BLaER1 treated with 17β-estradiol and CSF1 and Interleukin-3, amounts not matched to agents 10 nM and 100 nM (cell line): ENCODE measurements around the gene RPE65.
A peak's percentile ranks its signal among the peaks of the same experiment; 100 is the strongest.
"Not testable (repeated sequence)": the region's sequence is repeated elsewhere in the genome, so short reads cannot be mapped to it uniquely, and the experiment has no call there.

Experiments used
- H3K27ac ChIP-seq, 11 experiments: shearing (Covaris generic); formaldehyde crosslinking; 2 replicates each; pipeline ENCODE4 v1.8.1; 2022
- H3K27me3 ChIP-seq, 11 experiments: shearing (Covaris generic); formaldehyde crosslinking; 2 replicates each; pipeline ENCODE4 v1.8.1; 2022
- H3K36me3 ChIP-seq, 11 experiments: shearing (Covaris generic); formaldehyde crosslinking; 2 replicates each; pipeline ENCODE4 v1.8.1; 2022
- H3K4me1 ChIP-seq, 10 experiments: shearing (Covaris generic); formaldehyde crosslinking; 2 replicates each; pipeline ENCODE4 v1.8.1; 2022
- H3K4me2 ChIP-seq, 11 experiments: shearing (Covaris generic); formaldehyde crosslinking; 2 replicates each; pipeline ENCODE4 v1.8.1; 2022
- H3K4me3 ChIP-seq, 10 experiments: shearing (Covaris generic); formaldehyde crosslinking; 2 replicates each; pipeline ENCODE4 v1.8.1; 2022
- H3K9ac ChIP-seq, 11 experiments: shearing (Covaris generic); formaldehyde crosslinking; 2 replicates each; pipeline ENCODE4 v1.8.1; 2022
- H3K9me3 ChIP-seq, 11 experiments: shearing (Covaris generic); formaldehyde crosslinking; replicated peaks in 1 of 11; 2 replicates each; pipeline ENCODE4 v1.8.1; 2022
- H4K20me1 ChIP-seq, 11 experiments: shearing (Covaris generic); formaldehyde crosslinking; 2 replicates each; pipeline ENCODE4 v1.8.1; 2022
- Cebpa-rat ChIP-seq, 11 experiments: shearing (Covaris generic); IDR thresholded peaks; 2 replicates each; pipeline ENCODE4 v1.8.1; 2022

RPE65 gene

GRCh38 chr1:68485431-68486022 is 35.8 kb upstream of the RPE65 start:
- Histone ChIP-seq H3K4me3 (no peak overlapping the region), H3K36me3 (peaks cover 7 to 96% (median 76%) of the 10 kb centered on the region in 11 experiments; a peak in 20 of 22 replicates), H3K4me1 (no peaks in the 10 kb centered on the region), H3K27ac (no peak overlapping the region), H3K9ac (no peak overlapping the region), H3K9me3 (peaks cover 0 to 5% (median 0%) of the 10 kb centered on the region in 11 experiments; a peak in 5 of 22 replicates), H3K27me3 (no peaks in the 10 kb centered on the region), H3K4me2 (no peak overlapping the region), H4K20me1 (no peaks in the 10 kb centered on the region; a peak in 2 of 22 replicates)
- no peak for TF ChIP-seq Cebpa-rat (IDR thresholded peaks at IDR 0.05)

- Histone ChIP-seq H3K4me2 (no peak overlapping the region), H3K4me3 (no peak overlapping the region), H3K27me3 (no peaks in the 10 kb centered on the region), H3K27ac (no peak overlapping the region), H3K9ac (no peak overlapping the region), H3K4me1 (no peaks in the 10 kb centered on the region), H4K20me1 (no peaks in the 10 kb centered on the region; a peak in 2 of 22 replicates), H3K36me3 (peaks cover 7 to 96% (median 77%) of the 10 kb centered on the region in 11 experiments; a peak in 20 of 22 replicates), H3K9me3 (no peaks in the 10 kb centered on the region)
- TF ChIP-seq Cebpa-rat (IDR thresholded peaks at IDR 0.05), result no peak
Observed at GRCh38 chr1:68484618-68485017, 34.9 kb upstream of the RPE65 start.

GRCh38 chr1:68481041-68481440 is 31.3 kb upstream of the RPE65 start:
- Histone ChIP-seq H3K4me1 (no peaks in the 10 kb centered on the region), H3K27me3 (no peaks in the 10 kb centered on the region), H3K9ac (no peak overlapping the region), H3K4me3 (no peak overlapping the region), H3K36me3 (peaks cover 10 to 97% (median 84%) of the 10 kb centered on the region in 11 experiments; a peak in 21 of 22 replicates), H3K27ac (no peak overlapping the region), H3K4me2 (no peak overlapping the region), H4K20me1 (no peaks in the 10 kb centered on the region; a peak in 2 of 22 replicates), H3K9me3 (no peaks in the 10 kb centered on the region)
- TF ChIP-seq Cebpa-rat (IDR thresholded peaks at IDR 0.05), result no peak

- Histone ChIP-seq H4K20me1 (no peaks in the 10 kb centered on the region), H3K27me3 (no peaks in the 10 kb centered on the region), H3K27ac (no peak overlapping the region), H3K4me2 (no peak overlapping the region), H3K4me3 (no peak overlapping the region), H3K4me1 (no peaks in the 10 kb centered on the region), H3K9ac (no peak overlapping the region), H3K9me3 (no peaks in the 10 kb centered on the region), H3K36me3 (peaks cover 10 to 98% (median 84%) of the 10 kb centered on the region in 11 experiments; a peak in 21 of 22 replicates)
- TF ChIP-seq Cebpa-rat (IDR thresholded peaks at IDR 0.05), result no peak
Observed at GRCh38 chr1:68479501-68479900, 29.7 kb upstream of the RPE65 start.

- Histone ChIP-seq H3K9ac (no peak overlapping the region), H4K20me1 (no peaks in the 10 kb centered on the region), H3K27ac (no peak overlapping the region), H3K27me3 (no peaks in the 10 kb centered on the region), H3K4me1 (no peaks in the 10 kb centered on the region), H3K9me3 (no peaks in the 10 kb centered on the region), H3K4me2 (no peak overlapping the region), H3K4me3 (no peak overlapping the region), H3K36me3 (peaks cover 10 to 98% (median 84%) of the 10 kb centered on the region in 11 experiments; a peak in 21 of 22 replicates)
- no peak for TF ChIP-seq Cebpa-rat (IDR thresholded peaks at IDR 0.05)
Observed at GRCh38 chr1:68478662-68479061, 28.9 kb upstream of the RPE65 start.

GRCh38 chr1:68476626-68477025 is 26.9 kb upstream of the RPE65 start:
- not testable (repeated sequence) for H3K27me3 ChIP-seq, H4K20me1 ChIP-seq, H3K27ac ChIP-seq, H3K4me2 ChIP-seq, H3K9me3 ChIP-seq, H3K4me3 ChIP-seq, H3K9ac ChIP-seq, H3K4me1 ChIP-seq
- peaks cover 3 to 86% (median 70%) of the 10 kb centered on the region in 11 experiments; a peak in 21 of 22 replicates for H3K36me3 ChIP-seq

- H4K20me1 ChIP-seq, result no peaks in the 10 kb centered on the region
- H3K4me2 ChIP-seq, result no peak overlapping the region
- no peak overlapping the region for H3K9ac ChIP-seq
- no peak for TF ChIP-seq Cebpa-rat (IDR thresholded peaks at IDR 0.05)
- no peak overlapping the region for H3K4me3 ChIP-seq
- peaks cover 0 to 51% (median 35%) of the 10 kb centered on the region in 11 experiments; a peak in 20 of 22 replicates for H3K36me3 ChIP-seq
- H3K9me3 ChIP-seq, result peaks cover 0 to 8% (median 6%) of the 10 kb centered on the region in 11 experiments; a peak in 5 of 22 replicates
- no peaks in the 10 kb centered on the region for H3K27me3 ChIP-seq
- no peaks in the 10 kb centered on the region for H3K4me1 ChIP-seq
- no peak overlapping the region for H3K27ac ChIP-seq
Observed at GRCh38 chr1:68473060-68473459, 23.3 kb upstream of the RPE65 start.

- Histone ChIP-seq H3K9ac (no peak overlapping the region), H3K27ac (no peak overlapping the region), H4K20me1 (no peaks in the 10 kb centered on the region), H3K36me3 (peaks cover 0 to 27% (median 13%) of the 10 kb centered on the region in 11 experiments; a peak in 14 of 22 replicates), H3K9me3 (peaks cover 0 to 8% (median 6%) of the 10 kb centered on the region in 11 experiments; a peak in 5 of 22 replicates), H3K4me3 (no peak overlapping the region), H3K4me2 (no peak overlapping the region), H3K4me1 (no peaks in the 10 kb centered on the region), H3K27me3 (no peaks in the 10 kb centered on the region)
- no peak for TF ChIP-seq Cebpa-rat (IDR thresholded peaks at IDR 0.05)
Observed at GRCh38 chr1:68470388-68470970, 20.7 kb upstream of the RPE65 start.

- H4K20me1 ChIP-seq, result no peaks in the 10 kb centered on the region
- TF ChIP-seq Cebpa-rat (IDR thresholded peaks at IDR 0.05), result no peak
- no peaks in the 10 kb centered on the region for H3K27me3 ChIP-seq
- no peaks in the 10 kb centered on the region for H3K4me1 ChIP-seq
- peaks cover 0 to 8% (median 6%) of the 10 kb centered on the region in 11 experiments; a peak in 4 of 22 replicates for H3K9me3 ChIP-seq
- no peak overlapping the region for H3K9ac ChIP-seq
- no peaks in the 10 kb centered on the region for H3K36me3 ChIP-seq
- no peak overlapping the region for H3K4me2 ChIP-seq
- H3K4me3 ChIP-seq, result no peak overlapping the region
- H3K27ac ChIP-seq, result no peak overlapping the region
Observed at GRCh38 chr1:68464891-68465290, 15.1 kb upstream of the RPE65 start.

- no peaks in the 10 kb centered on the region for H3K4me1 ChIP-seq
- H3K4me2 ChIP-seq, result no peak overlapping the region
- no peak overlapping the region for H3K27ac ChIP-seq
- no peak overlapping the region for H3K4me3 ChIP-seq
- no peaks in the 10 kb centered on the region for H3K27me3 ChIP-seq
- no peak overlapping the region for H3K9ac ChIP-seq
- H4K20me1 ChIP-seq, result no peaks in the 10 kb centered on the region
- H3K36me3 ChIP-seq, result no peaks in the 10 kb centered on the region
- TF ChIP-seq Cebpa-rat (IDR thresholded peaks at IDR 0.05), result 0 out of 22 replicates have a peak, but pooled peaks of 2 of the 11 experiments have one; percentile 20 to 30
- H3K9me3 ChIP-seq, result peaks cover 0 to 8% (median 6%) of the 10 kb centered on the region in 11 experiments; a peak in 4 of 22 replicates
Observed at GRCh38 chr1:68460935-68461334, 11.2 kb upstream of the RPE65 start.
